OCI-LY3 (cell line): ENCODE data around the gene UPB1.

ENCODE experiments used
- H2AFZ ChIP-seq: fragments of 200-600, 300-600 bp; shearing (Covaris generic); 2 replicates; pipeline ENCODE4 v1.6.0; 2014; ENCODE audit warnings: antibody characterized with exemption, low read depth, low read length
- H3K27ac ChIP-seq: fragments of 200-600, 300-600 bp; sonication (generic); 2 replicates; pipeline ENCODE4 v1.5.1; 2014; ENCODE audit warnings: mild to moderate bottlenecking, low read length, moderate library complexity, mixed read lengths
- H3K27me3 ChIP-seq: fragments of 200-600, 300-600 bp; sonication (generic); 2 replicates; pipeline ENCODE4 v1.6.1; 2014; ENCODE audit warnings: low read depth, low read length, mixed read lengths
- H3K36me3 ChIP-seq: fragments of 200-600, 300-600 bp; sonication (generic); replicated peaks from 2 replicates; pipeline ENCODE3; 2014; ENCODE audit warnings: low read depth, low read length, mixed read lengths
- H3K4me1 ChIP-seq: fragments of 300-600, 200-600 bp; sonication (generic); 2 replicates; pipeline ENCODE4 v1.6.1; 2014; ENCODE audit warnings: low read length, mixed read lengths
- H3K4me2 ChIP-seq: fragments of 200-600, 300-600 bp; sonication (generic); 2 replicates; pipeline ENCODE4 v1.6.1; 2014; ENCODE audit warnings: low read length, mixed read lengths
- H3K4me3 ChIP-seq: fragments of 300-600, 200-600 bp; sonication (generic); 2 replicates; pipeline ENCODE4 v1.5.1; 2014; ENCODE audit warnings: antibody characterized with exemption, mild to moderate bottlenecking, low read length, moderate library complexity
- H3K79me2 ChIP-seq: fragments of 300-600, 200-600 bp; shearing (Covaris generic); 2 replicates; pipeline ENCODE4 v1.6.1; 2014; ENCODE audit warnings: mild to moderate bottlenecking, low read length, mixed read lengths
- H3K9ac ChIP-seq: fragments of 300-600, 200-600 bp; shearing (Covaris generic); 2 replicates; pipeline ENCODE4 v1.6.0; 2014; ENCODE audit warnings: mild to moderate bottlenecking, low read length, moderate library complexity
- H3K9me3 ChIP-seq: fragments of 200-600, 300-600 bp; shearing (Covaris generic); 2 replicates; pipeline ENCODE4 v1.6.1; 2014; ENCODE audit warnings: low read length, mixed read lengths; ENCODE audit not compliant: insufficient read depth
- H4K20me1 ChIP-seq: fragments of 200-600, 300-600 bp; sonication (generic); 2 replicates; pipeline ENCODE4 v1.6.1; 2016; ENCODE audit warnings: low read length, mixed read lengths; ENCODE audit not compliant: insufficient read depth
- CTCF ChIP-seq: fragments of 200-600, 300-600 bp; sonication (generic); IDR thresholded peaks from 2 replicates; pipeline ENCODE4 v1.5.1; 2014; ENCODE audit warnings: antibody characterized with exemption, low read length, low read depth
- EZH2phosphoT487 ChIP-seq: fragments of 200-600 bp; shearing (Covaris generic); IDR thresholded peaks from 2 replicates; pipeline ENCODE4 v1.6.1; 2018; ENCODE audit warnings: antibody characterized with exemption, mixed run types, low read depth

UPB1 gene

GRCh38 chr22:24494167-24494527 is 985 bp upstream of the UPB1 start:
- no peaks in the 10 kb centered on the region for H3K4me1 ChIP-seq
- TF ChIP-seq CTCF, result no peak
- no peak for TF ChIP-seq EZH2phosphoT487
- no peaks in the 10 kb centered on the region for H4K20me1 ChIP-seq
- no peak overlapping the region for H2AFZ ChIP-seq
- no peak overlapping the region for H3K4me3 ChIP-seq
- no peak overlapping the region for H3K4me2 ChIP-seq
- peaks cover 4% of the 10 kb centered on the region; the same call in 1 of the 2 replicates for H3K27me3 ChIP-seq
- no peaks in the 10 kb centered on the region for H3K36me3 ChIP-seq
- no peak overlapping the region for H3K27ac ChIP-seq
- no peaks in the 10 kb centered on the region for H3K9me3 ChIP-seq
- no peaks in the 10 kb centered on the region for H3K79me2 ChIP-seq
- no peak overlapping the region for H3K9ac ChIP-seq

GRCh38 chr22:24495365-24495675 is 188 bp downstream of the UPB1 start:
- peaks cover 4% of the 10 kb centered on the region; the same call in 1 of the 2 replicates for H3K27me3 ChIP-seq
- no peak overlapping the region for H3K4me2 ChIP-seq
- H3K4me3 ChIP-seq, result no peak overlapping the region
- TF ChIP-seq EZH2phosphoT487 (no peak), CTCF (no peak)
- no peaks in the 10 kb centered on the region for H3K4me1 ChIP-seq
- no peaks in the 10 kb centered on the region for H3K9me3 ChIP-seq
- no peaks in the 10 kb centered on the region for H3K79me2 ChIP-seq
- no peaks in the 10 kb centered on the region for H4K20me1 ChIP-seq
- H2AFZ ChIP-seq, result no peak overlapping the region
- H3K9ac ChIP-seq, result no peak overlapping the region
- no peaks in the 10 kb centered on the region for H3K36me3 ChIP-seq
- no peak overlapping the region for H3K27ac ChIP-seq

- Histone ChIP-seq H3K27me3 (peaks cover 4% of the 10 kb centered on the region; the same call in 1 of the 2 replicates), H3K4me1 (no peaks in the 10 kb centered on the region), H3K9ac (no peak overlapping the region), H2AFZ (no peak overlapping the region), H3K36me3 (no peaks in the 10 kb centered on the region), H3K9me3 (no peaks in the 10 kb centered on the region), H3K4me3 (no peak overlapping the region), H3K27ac (no peak overlapping the region), H3K4me2 (no peak overlapping the region), H4K20me1 (no peaks in the 10 kb centered on the region), H3K79me2 (no peaks in the 10 kb centered on the region)
- TF ChIP-seq CTCF (no peak), EZH2phosphoT487 (no peak)
Measured at GRCh38 chr22:24496234-24496633, 1.1 kb downstream of the UPB1 start.

GRCh38 chr22:24496661-24497060 is 1.5 kb downstream of the UPB1 start:
- Histone ChIP-seq H2AFZ (no peak overlapping the region), H3K27ac (no peak overlapping the region), H3K36me3 (no peaks in the 10 kb centered on the region), H3K9me3 (no peaks in the 10 kb centered on the region), H3K4me1 (no peaks in the 10 kb centered on the region), H3K4me2 (no peak overlapping the region), H4K20me1 (no peaks in the 10 kb centered on the region), H3K79me2 (no peaks in the 10 kb centered on the region), H3K27me3 (peaks cover 4% of the 10 kb centered on the region; the same call in 1 of the 2 replicates), H3K4me3 (no peak overlapping the region), H3K9ac (no peak overlapping the region)
- TF ChIP-seq CTCF (no peak), EZH2phosphoT487 (no peak)
